GM10266 (cell line): Measurements from ENCODE around the gene HOXA11.

ENCODE experiments used
- DNase-seq: peaks from one replicate; pipeline ENCODE4 v3.0.0; 2012; ENCODE audit errors: extremely low spot score
- CTCF ChIP-seq: IDR thresholded peaks from 2 replicates; pipeline ENCODE4 v1.5.1; 2012; ENCODE audit warnings: mild to moderate bottlenecking, low read depth; ENCODE audit not compliant: control insufficient read depth, insufficient read depth; ENCODE audit errors: missing control alignments

Gene HOXA11

GRCh38 chr7:27145165-27145913 lies 39.7 kb downstream of the HOXA11 start:
- DNase-seq: no peak
- TF ChIP-seq CTCF: no peak

GRCh38 chr7:27144781-27145164 lies 40.3 kb downstream of the HOXA11 start:
- no peak for TF ChIP-seq CTCF
- no peak for DNase-seq

GRCh38 chr7:27143950-27144780 lies 40.9 kb downstream of the HOXA11 start:
- no peak for TF ChIP-seq CTCF

GRCh38 chr7:27143023-27143949 lies 41.7 kb downstream of the HOXA11 start, which contains the start of gene HOXA5:
Gene HOXA5 (minus strand): TSS chr7:27143681. CDS start chr7:27143607, 74 bp downstream.
- DNase-seq: no peak
- no peak for TF ChIP-seq CTCF

More at GRCh38 chr7:27143950-27144780, 40.9 kb downstream of the HOXA11 start:
- no peak for DNase-seq

GRCh38 chr7:27142580-27143022 lies 42.4 kb downstream of the HOXA11 start:
- TF ChIP-seq CTCF: no peak

GRCh38 chr7:27141923-27142579 lies 43.0 kb downstream of the HOXA11 start:
- TF ChIP-seq CTCF: no peak
- no peak for DNase-seq

More at GRCh38 chr7:27142580-27143022, 42.4 kb downstream of the HOXA11 start:
- DNase-seq: no peak
